Peyer's patch (tissue), 4 donors: ENCODE measurements around the gene LDLRAD4. TPM values are rescaled to one million over a fixed set of nuclear protein-coding genes. Genes with fewer than 3 reads are reported as not detected.

ENCODE experiments used
- DNase-seq, 3 donors: peaks; one replicate each; pipeline ENCODE4 v3.0.0-alpha.2; 2017 to 2019
- H3K27ac ChIP-seq, 4 donors: fragments of 200-600 bp; sonication (generic); one replicate each; pipeline ENCODE4 v1.5.1; 2016 to 2019
- H3K27me3 ChIP-seq, 2 donors: fragments of 200-600 bp; sonication (generic); one replicate each; pipeline ENCODE4 v1.5.1; 2019
- H3K36me3 ChIP-seq, 3 donors: fragments of 200-600 bp; sonication (generic); one replicate each; pipeline ENCODE4 v1.5.1; 2016 to 2019
- H3K4me1 ChIP-seq, 4 donors: fragments of 200-600 bp; sonication (generic); one replicate each; pipeline ENCODE4 v1.5.1; 2016 to 2019
- H3K4me3 ChIP-seq, 4 donors: fragments of 200-600 bp; sonication (generic); 1 replicate in 3 of 4; 2 replicates in 1 of 4; pipeline ENCODE4 v1.5.1; 2016 to 2019; ENCODE audit warnings: mild to moderate bottlenecking in 1 of 4
- H3K9me3 ChIP-seq, 4 donors: fragments of 200-600 bp; sonication (generic); one replicate each; pipeline ENCODE4 v1.5.1; 2016 to 2019; ENCODE audit warnings: mild to moderate bottlenecking in 1 of 4
- POLR2A ChIP-seq, 2 donors: fragments of 450-650 bp; IDR thresholded peaks; one replicate each; pipeline ENCODE4 v1.5.1; 2017; ENCODE audit warnings: antibody characterized with exemption in 2 of 2, mild to moderate bottlenecking in 2 of 2, moderate library complexity in 2 of 2
- total RNA-seq, 4 donors: library from RNA; depleted of rRNA; stranded (reverse); fragments of >200 nt; gene quantifications; one replicate each; pipeline ENCODE4 v1.1.0, GENCODE V29; 2016
- TF ChIP-seq, protein P1 (sequence below), 6 experiments: fragments of 450-650 bp in 4 of 6; fragments of 200-600 bp in 2 of 6; sonication (generic) in 1 of 6; IDR thresholded peaks; one replicate each; pipeline ENCODE4 v1.5.1; 2017 to 2019; ENCODE audit warnings: antibody characterized with exemption in 6 of 6, mild to moderate bottlenecking in 3 of 6, moderate library complexity in 1 of 6

Gene LDLRAD4
- total RNA-seq, 4 donors from 2014 or later, result 24.8 to 128 (median 50.0) TPM

DNA sequence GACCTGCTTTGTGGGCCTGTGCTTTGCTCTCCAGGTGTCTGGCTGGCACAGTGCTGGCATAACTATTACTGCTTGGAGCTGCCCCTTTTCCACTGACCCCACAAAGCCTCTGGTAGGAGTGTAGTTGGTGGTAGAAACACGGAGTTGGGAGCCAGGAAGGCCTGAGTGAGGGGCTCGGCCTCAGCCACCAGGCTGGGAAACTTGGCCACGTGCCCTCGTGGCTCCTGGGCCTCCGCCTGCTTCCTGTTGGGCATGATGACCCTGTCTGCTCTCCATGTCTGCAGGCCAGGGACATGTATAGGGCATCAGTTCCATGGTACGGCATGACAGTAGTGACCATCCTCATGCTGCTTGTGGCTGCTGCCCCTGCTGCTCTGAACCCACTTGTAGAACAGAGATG is 266.6 kb downstream of the LDLRAD4 start:
- no peaks in the 10 kb centered on the region for H3K4me1 ChIP-seq
- TF ChIP-seq, protein P1, sequence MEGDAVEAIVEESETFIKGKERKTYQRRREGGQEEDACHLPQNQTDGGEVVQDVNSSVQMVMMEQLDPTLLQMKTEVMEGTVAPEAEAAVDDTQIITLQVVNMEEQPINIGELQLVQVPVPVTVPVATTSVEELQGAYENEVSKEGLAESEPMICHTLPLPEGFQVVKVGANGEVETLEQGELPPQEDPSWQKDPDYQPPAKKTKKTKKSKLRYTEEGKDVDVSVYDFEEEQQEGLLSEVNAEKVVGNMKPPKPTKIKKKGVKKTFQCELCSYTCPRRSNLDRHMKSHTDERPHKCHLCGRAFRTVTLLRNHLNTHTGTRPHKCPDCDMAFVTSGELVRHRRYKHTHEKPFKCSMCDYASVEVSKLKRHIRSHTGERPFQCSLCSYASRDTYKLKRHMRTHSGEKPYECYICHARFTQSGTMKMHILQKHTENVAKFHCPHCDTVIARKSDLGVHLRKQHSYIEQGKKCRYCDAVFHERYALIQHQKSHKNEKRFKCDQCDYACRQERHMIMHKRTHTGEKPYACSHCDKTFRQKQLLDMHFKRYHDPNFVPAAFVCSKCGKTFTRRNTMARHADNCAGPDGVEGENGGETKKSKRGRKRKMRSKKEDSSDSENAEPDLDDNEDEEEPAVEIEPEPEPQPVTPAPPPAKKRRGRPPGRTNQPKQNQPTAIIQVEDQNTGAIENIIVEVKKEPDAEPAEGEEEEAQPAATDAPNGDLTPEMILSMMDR (IDR thresholded peaks at IDR 0.05), result no peak
- no peak for TF ChIP-seq POLR2A (IDR thresholded peaks at IDR 0.05)
- no peaks in the 10 kb centered on the region for H3K27me3 ChIP-seq
- DNase-seq, result no peak
- H3K27ac ChIP-seq, result no peak overlapping the region
- H3K4me3 ChIP-seq, result no peak overlapping the region
- no peaks in the 10 kb centered on the region for H3K9me3 ChIP-seq
- peaks cover 0 to 4% (median 0%) of the 10 kb centered on the region in 3 donors for H3K36me3 ChIP-seq

DNA sequence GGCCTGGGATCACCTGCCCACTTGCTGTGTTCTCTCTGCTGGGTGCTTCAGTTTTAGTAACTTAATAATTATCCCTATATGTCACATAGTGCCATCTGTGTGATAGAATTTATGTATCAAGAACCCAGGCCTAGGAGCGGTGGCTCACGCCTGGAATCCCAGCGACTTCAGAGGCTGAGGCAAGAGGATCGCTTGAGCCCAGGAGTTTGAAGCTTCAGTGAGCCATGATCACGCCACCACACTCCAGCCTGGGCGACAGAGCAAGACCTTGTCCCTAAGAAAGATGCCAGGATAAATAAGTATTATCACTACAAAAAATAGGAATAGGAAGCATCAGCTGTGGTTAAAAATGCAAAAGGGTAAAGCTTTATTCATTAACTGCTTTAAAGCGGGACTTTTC is 267.0 kb downstream of the LDLRAD4 start:
- DNase-seq, result no peak
- TF ChIP-seq, protein P1 (IDR thresholded peaks at IDR 0.05), result no peak
- TF ChIP-seq POLR2A (IDR thresholded peaks at IDR 0.05), result no peak
- no peaks in the 10 kb centered on the region for H3K27me3 ChIP-seq
- H3K4me3 ChIP-seq, result no peak overlapping the region
- no peaks in the 10 kb centered on the region for H3K9me3 ChIP-seq
- no peak overlapping the region for H3K27ac ChIP-seq
- H3K36me3 ChIP-seq, result peaks cover 0 to 4% (median 0%) of the 10 kb centered on the region in 3 donors
- no peaks in the 10 kb centered on the region for H3K4me1 ChIP-seq

GRCh38 chr18:13486284-13486683 is 267.7 kb downstream of the LDLRAD4 start:
- Histone ChIP-seq H3K27ac (no peak overlapping the region), H3K27me3 (no peaks in the 10 kb centered on the region), H3K9me3 (no peaks in the 10 kb centered on the region), H3K4me3 (no peak overlapping the region), H3K4me1 (no peaks in the 10 kb centered on the region), H3K36me3 (peaks cover 0 to 4% (median 0%) of the 10 kb centered on the region in 3 donors)
- no peak for TF ChIP-seq POLR2A (IDR thresholded peaks at IDR 0.05)
- TF ChIP-seq, protein P1 (IDR thresholded peaks at IDR 0.05), result no peak
- DNase-seq, result no peak

DNA sequence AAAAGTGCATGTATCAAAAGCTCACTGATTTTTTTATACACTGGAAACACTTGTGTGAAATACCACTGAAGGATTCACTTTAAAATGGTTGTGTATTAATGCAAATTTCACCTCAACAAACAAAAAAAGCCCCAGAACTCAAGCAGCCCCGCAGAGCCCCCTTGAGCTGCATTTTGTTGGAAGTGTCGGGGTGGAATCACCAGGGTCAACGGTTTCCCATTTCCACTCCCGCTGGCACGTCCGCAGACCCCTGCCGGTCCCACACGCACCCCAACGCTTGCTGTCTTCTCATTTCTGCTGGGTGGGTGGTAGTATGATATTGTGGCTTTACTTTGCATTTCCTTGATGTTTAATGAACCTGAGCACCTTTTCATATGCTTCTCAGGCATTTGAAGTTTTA is 268.1 kb downstream of the LDLRAD4 start:
- no peaks in the 10 kb centered on the region for H3K27me3 ChIP-seq
- H3K4me3 ChIP-seq, result no peak overlapping the region
- peaks cover 0 to 4% (median 0%) of the 10 kb centered on the region in 3 donors for H3K36me3 ChIP-seq
- no peaks in the 10 kb centered on the region for H3K4me1 ChIP-seq
- H3K9me3 ChIP-seq, result no peaks in the 10 kb centered on the region
- DNase-seq, result no peak
- no peak overlapping the region for H3K27ac ChIP-seq
- TF ChIP-seq, protein P1 (IDR thresholded peaks at IDR 0.05), result no peak
- no peak for TF ChIP-seq POLR2A (IDR thresholded peaks at IDR 0.05)

DNA sequence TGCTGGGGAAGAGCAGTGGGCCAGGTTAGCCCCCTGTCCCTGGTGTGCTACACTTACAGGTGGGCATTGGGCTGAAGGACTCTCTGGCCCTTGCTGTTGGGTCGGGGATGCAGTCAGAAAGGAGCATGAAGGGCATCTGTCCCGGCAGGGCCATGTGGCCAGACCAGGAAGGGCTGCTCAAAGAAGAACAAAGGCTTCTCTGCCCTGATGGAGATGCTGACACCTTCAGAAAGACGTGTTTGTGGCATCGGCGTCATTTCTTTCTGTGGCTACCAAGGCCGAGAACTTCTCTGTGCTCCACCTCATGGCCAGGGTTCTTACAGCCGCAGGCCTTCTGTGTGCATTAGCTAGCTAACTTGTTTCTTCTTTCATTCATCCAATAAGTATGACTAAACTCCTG is 268.7 kb downstream of the LDLRAD4 start:
- DNase-seq, result no peak
- Histone ChIP-seq H3K4me1 (no peaks in the 10 kb centered on the region), H3K9me3 (no peaks in the 10 kb centered on the region), H3K36me3 (peaks cover 0 to 4% (median 0%) of the 10 kb centered on the region in 3 donors), H3K4me3 (no peak overlapping the region), H3K27me3 (no peaks in the 10 kb centered on the region), H3K27ac (no peak overlapping the region)
- TF ChIP-seq POLR2A (IDR thresholded peaks at IDR 0.05), result no peak
- TF ChIP-seq, protein P1 (IDR thresholded peaks at IDR 0.05), result no peak
